ENCODE measurements around the gene ZNF672. TPM values are rescaled to one million over a fixed set of nuclear protein-coding genes. Genes with fewer than 3 reads are reported as not detected.
"Not testable (repeated sequence)": the region's sequence is repeated elsewhere in the genome, so short reads cannot be mapped to it uniquely, and the experiment has no call there.

The ZNF672 gene
- total RNA-seq, 2 donors from 2014 or later = 27.8 to 57.4 TPM

- peaks cover 20% of the 10 kb centered on the region for H3K4me1 ChIP-seq
- H3K27ac ChIP-seq = no peak overlapping the region
- DNase-seq = no peak
- no peak for TF ChIP-seq CTCF (IDR thresholded peaks at IDR 0.05)
- intact Hi-C loops (cut with DNase I) = no loop called here
- no peak overlapping the region for H3K9ac ChIP-seq (ENCODE audit: low read depth in 2 of 2, low read length in 2 of 2)
- H3K4me3 ChIP-seq = no peak overlapping the region
- no peaks in the 10 kb centered on the region for H3K36me3 ChIP-seq
- no peaks in the 10 kb centered on the region for H3K27me3 ChIP-seq
- no peaks in the 10 kb centered on the region for H3K9me3 ChIP-seq
Observed at GRCh38 chr1:248828845-248829244, 9.2 kb upstream of the ZNF672 start.

- H3K9me3 ChIP-seq; intact Hi-C loops (cut with DNase I); H3K27me3 ChIP-seq; H3K27ac ChIP-seq; H3K36me3 ChIP-seq; H3K4me1 ChIP-seq; H3K9ac ChIP-seq (ENCODE audit: low read depth in 2 of 2, low read length in 2 of 2); DNase-seq; H3K4me3 ChIP-seq: not testable (repeated sequence)
Observed at GRCh38 chr1:248830718-248831017, 7.4 kb upstream of the ZNF672 start.

GRCh38 chr1:248831842-248832241, 6.2 kb upstream of the ZNF672 start:
- Histone ChIP-seq H3K36me3 (no peaks in the 10 kb centered on the region), H3K4me3 (no peak overlapping the region), H3K27ac (no peak overlapping the region), H3K9ac (ENCODE audit: low read depth in 2 of 2, low read length in 2 of 2) (no peak overlapping the region), H3K27me3 (no peaks in the 10 kb centered on the region), H3K9me3 (no peaks in the 10 kb centered on the region), H3K4me1 (peaks cover 6% of the 10 kb centered on the region)
- no peak for DNase-seq
- no peak for TF ChIP-seq CTCF (IDR thresholded peaks at IDR 0.05)
- intact Hi-C loops (cut with DNase I) = no loop called here

DNA sequence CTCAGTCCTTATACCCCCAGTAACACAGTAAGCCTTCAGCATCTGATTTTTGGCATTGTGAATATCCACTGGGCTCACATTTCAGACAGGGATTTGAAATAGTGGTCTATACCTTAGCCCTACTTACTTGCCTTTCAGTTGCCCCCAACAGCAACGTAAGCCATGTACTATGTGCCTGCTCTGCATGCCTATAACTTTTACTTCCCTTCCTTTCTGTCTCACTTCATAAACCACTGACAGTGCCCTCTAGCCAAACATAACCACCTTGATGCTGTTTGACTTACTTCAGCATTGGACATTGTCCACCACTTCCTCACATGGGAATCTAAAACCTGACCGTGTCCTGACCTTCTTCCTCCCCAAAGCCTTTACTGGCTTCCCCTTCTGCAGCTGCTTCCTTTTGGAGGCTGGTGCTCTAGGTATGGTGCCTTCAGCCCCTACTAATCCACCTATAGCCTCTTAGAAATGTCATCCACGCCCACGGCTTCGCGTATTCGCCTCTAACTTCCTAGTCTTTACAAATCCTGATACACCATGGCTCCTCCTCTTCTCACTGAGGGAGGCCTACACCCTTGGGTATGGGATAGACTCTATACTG, 3.6 kb upstream of the ZNF672 start:
- H3K27me3 ChIP-seq = no peaks in the 10 kb centered on the region
- no peak overlapping the region for H3K4me3 ChIP-seq
- no peaks in the 10 kb centered on the region for H3K36me3 ChIP-seq
- H3K9ac ChIP-seq (ENCODE audit: low read depth in 2 of 2, low read length in 2 of 2) = no peak overlapping the region
- H3K27ac ChIP-seq = no peak overlapping the region
- no peak for TF ChIP-seq CTCF (IDR thresholded peaks at IDR 0.05)
- intact Hi-C loops (cut with DNase I) = no loop called here
- H3K4me1 ChIP-seq = no peaks in the 10 kb centered on the region
- DNase-seq = no peak
- no peaks in the 10 kb centered on the region for H3K9me3 ChIP-seq

GRCh38 chr1:248837045-248837780, 811 bp upstream of the ZNF672 start:
- Histone ChIP-seq H3K9ac (ENCODE audit: low read depth in 2 of 2, low read length in 2 of 2) (peak overlapping the region; percentile 77 to 83), H3K4me3 (peak overlapping the region; percentile 78), H3K27ac (peak overlapping the region; percentile 99), H3K4me1 (peaks cover 3% of the 10 kb centered on the region), H3K27me3 (no peaks in the 10 kb centered on the region), H3K36me3 (no peaks in the 10 kb centered on the region), H3K9me3 (no peaks in the 10 kb centered on the region)
- no peak for TF ChIP-seq CTCF (IDR thresholded peaks at IDR 0.05)
- intact Hi-C loops (cut with DNase I) = no loop called here
- peak; percentile 36 for DNase-seq

All from colonic mucosa (tissue), 4 donors.